GM12878 (cell line): ENCODE results near the gene STAG1. TPM values are rescaled to one million over a fixed set of nuclear protein-coding genes. Genes with fewer than 3 reads are reported as not detected.

Experiments
- ATAC-seq: fragments of 200-7000 bp; cut with Tn5 transposase; 3 replicates; pipeline ENCODE4 v1.9.1; 2020; ENCODE audit warnings: mild to moderate bottlenecking, moderate library complexity
- BruUV-seq: library from RNA; stranded (reverse); fragments of 400-500 nt; replicated peaks from 2 replicates; lab custom pipeline; 2021; lab: Mats Ljungman, UMichigan
- CTCF ChIA-PET: fragments of 300-600 bp; sonication (Branson Sonifier 250); formaldehyde crosslinking; extraction: SDS; loops from one replicate; lab custom pipeline; 2021; ENCODE audit warnings: inconsistent platforms; lab: Yijun Ruan, JAX
- POLR2A ChIA-PET: fragments of 350-600 bp; formaldehyde crosslinking; extraction: SDS; loops from one replicate; lab custom pipeline; 2021; ENCODE audit warnings: inconsistent platforms; lab: Charles Lee
- RAD21 ChIA-PET: fragments of 300-600 bp; sonication (Branson Sonifier 250); formaldehyde crosslinking; loops from one replicate; lab custom pipeline; 2023; ENCODE audit warnings: antibody characterized with exemption; ENCODE audit not compliant: unreplicated experiment; lab: Charles Lee
- SMC1A ChIA-PET: fragments of 300-600 bp; sonication (Branson Sonifier 250); formaldehyde crosslinking; loops from one replicate; lab custom pipeline; 2023; ENCODE audit not compliant: unreplicated experiment, uncharacterized antibody; lab: Charles Lee
- DNase-seq: peaks from one replicate; pipeline ENCODE4 v3.0.0-alpha.2; 2011; ENCODE audit warnings: low read depth, low spot score
- FAIRE-seq: peaks from 3 replicates; lab custom pipeline; 2011; peaks lifted over from hg19 to GRCh38; lab: Jason Lieb, UNC
- H2AFZ ChIP-seq: 2 replicates; pipeline ENCODE4 v1.6.0; 2011; ENCODE audit warnings: low read depth, low read length, control low read depth; ENCODE audit not compliant: control insufficient read depth
- H3K27ac ChIP-seq: 2 replicates; pipeline ENCODE4 v1.5.1; 2011; ENCODE audit warnings: control low read depth; ENCODE audit not compliant: control insufficient read depth, insufficient read depth
- H3K27me3 ChIP-seq, 2 experiments: replicated peaks in 1 of 2; 2 replicates each; pipeline versions ENCODE4 v1.6.0 to v1.6.1; 2011; ENCODE audit warnings: low read length in 1 of 2; ENCODE audit not compliant: control insufficient read depth in 2 of 2, insufficient read depth in 2 of 2
- H3K36me3 ChIP-seq, 2 experiments: 2 replicates each; pipeline ENCODE4 v1.5.1; 2011; ENCODE audit warnings: low read length in 1 of 2; ENCODE audit not compliant: control insufficient read depth in 2 of 2, insufficient read depth in 2 of 2
- H3K4me1 ChIP-seq: 2 replicates; pipeline ENCODE4 v1.6.1; 2011; ENCODE audit warnings: mild to moderate bottlenecking, low read length, moderate library complexity, mixed read lengths; ENCODE audit not compliant: control insufficient read depth, insufficient read depth
- H3K4me2 ChIP-seq: 2 replicates; pipeline ENCODE4 v1.6.0; 2011; ENCODE audit warnings: control low read depth; ENCODE audit not compliant: control insufficient read depth, insufficient read depth
- H3K4me3 ChIP-seq: fragments of 200-600 bp; sonication (generic); 2 replicates; pipeline ENCODE4 v1.5.1; 2016
- H3K79me2 ChIP-seq: 2 replicates; pipeline ENCODE4 v1.6.0; 2011; ENCODE audit warnings: low read length; ENCODE audit not compliant: control insufficient read depth, insufficient read depth
- H3K9ac ChIP-seq: 2 replicates; pipeline ENCODE4 v1.8.0; 2011; ENCODE audit warnings: low read length, control low read depth, mixed read lengths; ENCODE audit not compliant: control insufficient read depth, insufficient read depth
- H3K9me3 ChIP-seq: replicated peaks from 3 replicates; pipeline ENCODE4 v1.5.1; 2011; ENCODE audit warnings: mild to moderate bottlenecking, low read length; ENCODE audit not compliant: control insufficient read depth, insufficient read depth
- H4K20me1 ChIP-seq: 2 replicates; pipeline ENCODE4 v1.6.0; 2011; ENCODE audit not compliant: control insufficient read depth, insufficient read depth
- EZH2 ChIP-seq: IDR thresholded peaks from 2 replicates; pipeline ENCODE4 v1.6.1; 2012; ENCODE audit warnings: low read depth, mild to moderate bottlenecking, control low read depth, inconsistent platforms, low read length, borderline replicate concordance; ENCODE audit not compliant: control insufficient read depth
- RFX5 ChIP-seq: IDR thresholded peaks from 2 replicates; pipeline ENCODE4 v1.6.1; 2011; ENCODE audit warnings: low read depth, low read length, improper control_type of control experiment
- SP1 ChIP-seq: IDR thresholded peaks from one replicate; pipeline ENCODE4 v1.6.1; 2011; ENCODE audit warnings: low read depth, low read length
- WGBS: methylation state at CpG from one replicate; pipeline ENCODE4 v1.1.6; 2016; ENCODE audit warnings: low lambda C conversion rate; ENCODE audit not compliant: insufficient replicate concordance, insufficient coverage; ENCODE audit errors: missing lambda C conversion rate; 5-methylcytosine and 5-hydroxymethylcytosine counted together
- in situ Hi-C: fragments of 300-500 bp; cut with MboI; formaldehyde crosslinking; loops from 9 replicates; pipeline ENCODE4 v1.14.3; 2018; ENCODE audit warnings: mixed read lengths
- intact Hi-C: fragments of 100-400 bp; cut with micrococcal nuclease; formaldehyde crosslinking; loops from one replicate; pipeline ENCODE4 v1.14.2; 2022; ENCODE audit not compliant: unreplicated experiment
- polyA plus RNA-seq, 11 experiments: library from polyadenylated mRNA; depleted of rRNA in 4 of 11; unstranded in 6 of 11; stranded (reverse) in 5 of 11; fragments of >200 nt; fragmentation: Nextera tagmentation in 4 of 11; fragmentation: Illumina TruSeq in 1 of 11; extraction: Ambion mirVana in 4 of 11; extraction: Trizol in 1 of 11; gene quantifications; 1 replicate in 1 of 11; 2 replicates in 10 of 11; pipeline versions ENCODE4 v1.2.1 to v1.2.3, GENCODE V29; 2011 to 2016; ENCODE audit warnings: inconsistent platforms in 2 of 11, missing spikeins in 2 of 11, low read depth in 1 of 11
- total RNA-seq, 4 experiments: library from RNA; depleted of rRNA in 3 of 4; stranded (reverse); fragments of >200 nt in 3 of 4; fragmentation: Illumina TruSeq in 1 of 4; extraction: Trizol in 1 of 4; gene quantifications; 2 replicates each; pipeline versions ENCODE4 v1.2.1 to v1.2.3, GENCODE V29; 2013 to 2021
- TF ChIP-seq, protein P1 (sequence below): fragments of 450-650 bp; IDR thresholded peaks from 2 replicates; pipeline ENCODE4 v1.6.1; 2018; ENCODE audit warnings: mild to moderate bottlenecking, low read depth, moderate library complexity; ENCODE audit not compliant: partially characterized antibody

STAG1 gene
- total and polyA plus RNA-seq, 10 of the 15 experiments (the other 5 are each of a cell fraction or from before 2014, with no cell fraction given): 4.4 to 30.1 (median 20.2) TPM

DNA sequence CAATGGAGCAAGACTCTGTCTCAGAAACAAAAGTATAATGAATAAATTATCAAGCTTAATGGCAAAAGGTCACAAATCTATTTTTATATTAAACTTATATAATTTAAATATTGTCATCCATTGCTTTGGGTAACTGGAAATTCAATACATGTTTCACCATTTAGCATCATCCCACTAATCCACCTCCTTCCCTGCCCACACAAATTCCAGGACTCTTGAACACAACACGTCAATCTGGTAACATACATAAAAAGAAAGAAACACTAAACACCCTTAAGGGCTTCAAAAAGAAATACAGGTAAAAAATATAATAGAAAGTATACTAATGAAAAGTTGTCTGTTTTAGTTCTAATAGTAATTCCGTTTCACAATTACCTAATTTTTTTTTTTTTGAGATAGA is 149.4 kb downstream of the STAG1 start:
- RAD21 ChIA-PET: no interaction called here
- no peak for FAIRE-seq
- ATAC-seq: no peak
- TF ChIP-seq RFX5: no peak
- TF ChIP-seq SP1: no peak
- TF ChIP-seq EZH2: no peak
- TF ChIP-seq, protein P1, sequence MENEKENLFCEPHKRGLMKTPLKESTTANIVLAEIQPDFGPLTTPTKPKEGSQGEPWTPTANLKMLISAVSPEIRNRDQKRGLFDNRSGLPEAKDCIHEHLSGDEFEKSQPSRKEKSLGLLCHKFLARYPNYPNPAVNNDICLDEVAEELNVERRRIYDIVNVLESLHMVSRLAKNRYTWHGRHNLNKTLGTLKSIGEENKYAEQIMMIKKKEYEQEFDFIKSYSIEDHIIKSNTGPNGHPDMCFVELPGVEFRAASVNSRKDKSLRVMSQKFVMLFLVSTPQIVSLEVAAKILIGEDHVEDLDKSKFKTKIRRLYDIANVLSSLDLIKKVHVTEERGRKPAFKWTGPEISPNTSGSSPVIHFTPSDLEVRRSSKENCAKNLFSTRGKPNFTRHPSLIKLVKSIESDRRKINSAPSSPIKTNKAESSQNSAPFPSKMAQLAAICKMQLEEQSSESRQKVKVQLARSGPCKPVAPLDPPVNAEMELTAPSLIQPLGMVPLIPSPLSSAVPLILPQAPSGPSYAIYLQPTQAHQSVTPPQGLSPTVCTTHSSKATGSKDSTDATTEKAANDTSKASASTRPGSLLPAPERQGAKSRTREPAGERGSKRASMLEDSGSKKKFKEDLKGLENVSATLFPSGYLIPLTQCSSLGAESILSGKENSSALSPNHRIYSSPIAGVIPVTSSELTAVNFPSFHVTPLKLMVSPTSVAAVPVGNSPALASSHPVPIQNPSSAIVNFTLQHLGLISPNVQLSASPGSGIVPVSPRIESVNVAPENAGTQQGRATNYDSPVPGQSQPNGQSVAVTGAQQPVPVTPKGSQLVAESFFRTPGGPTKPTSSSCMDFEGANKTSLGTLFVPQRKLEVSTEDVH: no peak
- H3K4me1 ChIP-seq: no peaks in the 10 kb centered on the region
- H3K36me3 ChIP-seq: no peaks in the 10 kb centered on the region; a peak in 2 of 4 replicates
- SMC1A ChIA-PET: interaction anchor here (0.9 kb wide), 1 partner anchor 171 kb away, joined by 3 read pairs; no protein-coding TSS in a partner anchor
- no peaks in the 10 kb centered on the region for H3K79me2 ChIP-seq
- intact Hi-C loops (no loop called here), in situ Hi-C loops (no loop called here)
- 91% methylated on average over 2 of the region's 2 CpGs for WGBS
- POLR2A ChIA-PET: no interaction called here
- H3K27me3 ChIP-seq: no peaks in the 10 kb centered on the region
- H3K27ac ChIP-seq: no peak overlapping the region
- H2AFZ ChIP-seq: no peak overlapping the region
- no peak for DNase-seq
- no peaks in the 10 kb centered on the region for H3K9me3 ChIP-seq
- no peak overlapping the region for H3K9ac ChIP-seq
- no peaks in the 10 kb centered on the region for H4K20me1 ChIP-seq
- BruUV-seq: no TSS peak
- H3K4me3 ChIP-seq: no peak overlapping the region
- CTCF ChIA-PET: interaction anchor here (0.9 to 1.3 kb wide), 2 partner anchors 9 to 211 kb away, joined by 3 to 5 read pairs; no protein-coding TSS in a partner anchor
- no peak overlapping the region for H3K4me2 ChIP-seq
